Gastrocnemius medialis (tissue), 4 donors: ENCODE results near the gene CDCA8. TPM values are rescaled to one million over a fixed set of nuclear protein-coding genes. Genes with fewer than 3 reads are reported as not detected.

Experiments
- ATAC-seq, 2 donors: fragments of 150-250 bp; one replicate each; pipeline ENCODE4 v1.9.1; 2016
- DNase-seq, 2 donors: peaks; one replicate each; pipeline ENCODE4 v3.0.0-alpha.2; 2019
- H3K27ac ChIP-seq, 4 donors: fragments of 200-600 bp; sonication (generic); 1 replicate in 1 of 4; 2 replicates in 3 of 4; pipeline ENCODE4 v1.5.1; 2016 to 2018; ENCODE audit warnings: mild to moderate bottlenecking in 2 of 4, moderate library complexity in 1 of 4
- H3K27me3 ChIP-seq, 3 donors: fragments of 200-600 bp; sonication (generic) in 2 of 3; 1 replicate in 1 of 3; 2 replicates in 2 of 3; pipeline versions ENCODE4 v1.5.1 to v1.6.0; 2016 to 2019; ENCODE audit warnings: mild to moderate bottlenecking in 1 of 3, moderate library complexity in 1 of 3
- H3K36me3 ChIP-seq, 2 donors: fragments of 200-600 bp; sonication (generic) in 1 of 2; one replicate each; pipeline ENCODE4 v1.5.1; 2017 to 2018
- H3K4me1 ChIP-seq, 2 donors: fragments of 200-600 bp; sonication (generic) in 1 of 2; one replicate each; pipeline ENCODE4 v1.5.1; 2016 to 2017; ENCODE audit warnings: mild to moderate bottlenecking in 2 of 2
- H3K4me3 ChIP-seq, 4 donors: fragments of 200-600 bp; sonication (generic) in 3 of 4; 1 replicate in 1 of 4; 2 replicates in 3 of 4; pipeline ENCODE4 v1.5.1; 2016 to 2019; ENCODE audit warnings: mild to moderate bottlenecking in 2 of 4
- H3K9me3 ChIP-seq, 3 donors: fragments of 200-600 bp; sonication (generic) in 2 of 3; 1 replicate in 1 of 3; 2 replicates in 2 of 3; pipeline ENCODE4 v1.5.1; 2016 to 2019
- CTCF ChIP-seq, 5 experiments: fragments of 450-650 bp in 3 of 5; fragments of 200-600 bp in 2 of 5; sonication (generic) in 2 of 5; IDR thresholded peaks in 4 of 5; conservative IDR thresholded peaks in 1 of 5; 1 replicate in 4 of 5; 2 replicates in 1 of 5; pipeline ENCODE4 v1.5.1; 2016 to 2019; ENCODE audit warnings: antibody characterized with exemption in 5 of 5, mild to moderate bottlenecking in 3 of 5, moderate library complexity in 3 of 5
- POLR2A ChIP-seq, 2 donors: fragments of 450-650 bp; IDR thresholded peaks; one replicate each; pipeline ENCODE4 v1.6.1; 2017; ENCODE audit warnings: antibody characterized with exemption in 2 of 2, mild to moderate bottlenecking in 2 of 2, moderate library complexity in 2 of 2
- in situ Hi-C, 4 donors: fragments of 200-750 bp; cut with MboI; loops; one replicate each; pipeline versions ENCODE4 v1.15.0 to v1.8.0; 2017; ENCODE audit warnings: low sequenced_read_pairs in 4 of 4
- intact Hi-C: fragments of 100-400 bp; cut with DNase I; formaldehyde crosslinking; loops from one replicate; pipeline ENCODE4 v1.15.1; 2023; ENCODE audit warnings: low total_unique reads
- total RNA-seq, 4 donors: library from RNA; depleted of rRNA; stranded (reverse); fragments of >200 nt; gene quantifications; one replicate each; pipeline versions ENCODE4 v1.1.0 to v1.2.3, GENCODE V29; 2016

Gene CDCA8
- total RNA-seq, 4 donors from 2014 or later: 0.46 to 1.5 (median 0.60) TPM; not detected in 1

- no peak for ATAC-seq
- Histone ChIP-seq H3K9me3 (no peaks in the 10 kb centered on the region), H3K36me3 (peaks cover 0 to 42% of the 10 kb centered on the region in 2 donors), H3K4me1 (peaks cover 28% of the 10 kb centered on the region in 2 donors), H3K27ac (peak overlapping the region in 2 of 4 donors; percentile 91 to 95), H3K27me3 (no peaks in the 10 kb centered on the region), H3K4me3 (peak overlapping the region in 3 of 4 donors; percentile 85 to 90 (median 86))
- no peak for DNase-seq
- TF ChIP-seq CTCF (IDR thresholded peaks at IDR 0.05 in 4 of 5, conservative IDR thresholded peaks at IDR 0.05 in 1 of 5) (no peak), POLR2A (IDR thresholded peaks at IDR 0.05) (no peak)
- in situ Hi-C loops (loop anchor here (10.0 kb wide), 2 partner anchors 94 to 234 kb away; partner anchors contain the start of gene GNL2 (in 2 of the 4)), intact Hi-C loops (no loop called here)
Measured at GRCh38 chr1:37688926-37689325, 3.4 kb upstream of the CDCA8 start.

GRCh38 chr1:37691497-37692077 lies 729 bp upstream of the CDCA8 start:
- H3K9me3 ChIP-seq: no peaks in the 10 kb centered on the region
- peaks cover 28% of the 10 kb centered on the region in 2 donors for H3K4me1 ChIP-seq
- H3K4me3 ChIP-seq: peak overlapping the region; percentile 85 to 90 (median 88)
- TF ChIP-seq POLR2A (IDR thresholded peaks at IDR 0.05) (no peak), CTCF (IDR thresholded peaks at IDR 0.05 in 4 of 5, conservative IDR thresholded peaks at IDR 0.05 in 1 of 5) (no peak)
- H3K36me3 ChIP-seq: peaks cover 0 to 18% of the 10 kb centered on the region in 2 donors
- intact Hi-C loops: loop anchor here (2.0 to 10.0 kb wide), 5 partner anchors 97 to 333 kb away; partner anchors contain the start of genes GNL2, MEAF6, SNIP1 and YRDC
- peak overlapping the region; percentile 91 to 96 (median 94) for H3K27ac ChIP-seq
- H3K27me3 ChIP-seq: no peaks in the 10 kb centered on the region
- in situ Hi-C loops: loop anchor here in 1 of 4 donors (10.0 kb wide), 1 partner anchor 163 kb away; the partner anchor contains the start of gene MTF1
- peak in 1 of 2 donors; percentile 34 for DNase-seq
- peak; percentile 3 to 9 for ATAC-seq

- intact Hi-C loops (loop anchor here (2.0 to 10.0 kb wide), 3 partner anchors 116 to 332 kb away; partner anchors contain the start of genes MEAF6 and YRDC), in situ Hi-C loops (loop anchor here in 1 of 4 donors (10.0 kb wide), 1 partner anchor 162 kb away; the partner anchor contains the start of gene MTF1)
- Histone ChIP-seq H3K4me3 (peak overlapping the region; percentile 62 to 90 (median 87)), H3K4me1 (peaks cover 28% of the 10 kb centered on the region in 2 donors), H3K27ac (peak overlapping the region in 3 of 4 donors; percentile 32 to 96 (median 91)), H3K27me3 (no peaks in the 10 kb centered on the region), H3K36me3 (peaks cover 0 to 6% of the 10 kb centered on the region in 2 donors), H3K9me3 (no peaks in the 10 kb centered on the region)
- ATAC-seq (no peak), DNase-seq (no peak)
- no peak for TF ChIP-seq CTCF (IDR thresholded peaks at IDR 0.05 in 4 of 5, conservative IDR thresholded peaks at IDR 0.05 in 1 of 5)
- no peak for TF ChIP-seq POLR2A (IDR thresholded peaks at IDR 0.05)
Measured at GRCh38 chr1:37692834-37693175, 489 bp downstream of the CDCA8 start.

- H3K27me3 ChIP-seq: no peaks in the 10 kb centered on the region
- DNase-seq (no peak), ATAC-seq (no peak)
- TF ChIP-seq CTCF (IDR thresholded peaks at IDR 0.05 in 4 of 5, conservative IDR thresholded peaks at IDR 0.05 in 1 of 5): no peak
- no peak for TF ChIP-seq POLR2A (IDR thresholded peaks at IDR 0.05)
- H3K4me3 ChIP-seq: no peak overlapping the region
- peaks cover 3 to 6% of the 10 kb centered on the region in 2 donors for H3K4me1 ChIP-seq
- in situ Hi-C loops (loop anchor here in 1 of 4 donors (10.0 kb wide), 1 partner anchor 158 kb away; the partner anchor contains the start of gene MTF1), intact Hi-C loops (loop anchor here (10.0 kb wide), 1 partner anchor 328 kb away; no protein-coding TSS in a partner anchor)
- H3K9me3 ChIP-seq: no peaks in the 10 kb centered on the region
- H3K27ac ChIP-seq: no peak overlapping the region
- H3K36me3 ChIP-seq: no peaks in the 10 kb centered on the region
Measured at GRCh38 chr1:37697090-37697489, 4.8 kb downstream of the CDCA8 start.
